Subcutaneous abdominal adipose tissue (tissue), 5 donors: ENCODE data around the gene ABCB9.
"Not testable (repeated sequence)": the region's sequence is repeated elsewhere in the genome, so short reads cannot be mapped to it uniquely, and the experiment has no call there.

ENCODE experiments used
- H3K27ac ChIP-seq: one replicate; pipeline ENCODE4 v1.7.0; 2013; ENCODE audit warnings: low read depth, mild to moderate bottlenecking, inconsistent platforms, low read length, moderate library complexity
- H3K27me3 ChIP-seq, 5 donors: one replicate each; pipeline ENCODE4 v1.7.0; 2013; ENCODE audit warnings: low read length in 5 of 5, inconsistent platforms in 1 of 5; ENCODE audit not compliant: control insufficient read depth in 5 of 5, insufficient read depth in 4 of 5
- H3K36me3 ChIP-seq, 5 donors: one replicate each; pipeline ENCODE4 v1.7.0; 2013; ENCODE audit warnings: low read length in 5 of 5; ENCODE audit not compliant: control insufficient read depth in 5 of 5, insufficient read depth in 5 of 5
- H3K4me1 ChIP-seq, 5 donors: one replicate each; pipeline ENCODE4 v1.7.0; 2013; ENCODE audit warnings: low read length in 5 of 5, mild to moderate bottlenecking in 3 of 5, moderate library complexity in 1 of 5; ENCODE audit not compliant: control insufficient read depth in 5 of 5, insufficient read depth in 5 of 5
- H3K4me3 ChIP-seq, 5 donors: one replicate each; pipeline ENCODE4 v1.7.0; 2013; ENCODE audit warnings: low read length in 5 of 5, low read depth in 1 of 5
- H3K9ac ChIP-seq, 5 donors: one replicate each; pipeline ENCODE4 v1.7.0; 2013; ENCODE audit warnings: low read length in 5 of 5, mild to moderate bottlenecking in 4 of 5, moderate library complexity in 3 of 5
- H3K9me3 ChIP-seq, 5 donors: one replicate each; pipeline ENCODE4 v1.7.0; 2013; ENCODE audit warnings: low read length in 5 of 5; ENCODE audit not compliant: control insufficient read depth in 5 of 5
- donor health status: healthy.
- donor health status: healthy.
- donor health status: healthy.
- donor health status: healthy.
- donor health status: healthy.

Gene ABCB9

GRCh38 chr12:122921917-122922316 is 44.3 kb downstream of the ABCB9 start:
- Histone ChIP-seq H3K27me3 (no peaks in the 10 kb centered on the region), H3K4me3 (no peak overlapping the region), H3K27ac (no peak overlapping the region), H3K9ac (no peak overlapping the region), H3K9me3 (no peaks in the 10 kb centered on the region), H3K36me3 (no peaks in the 10 kb centered on the region), H3K4me1 (peaks cover 3 to 14% (median 13%) of the 10 kb centered on the region in 5 donors)

GRCh38 chr12:122920687-122921086 is 45.6 kb downstream of the ABCB9 start:
- Histone ChIP-seq H3K9me3 (no peaks in the 10 kb centered on the region), H3K9ac (no peak overlapping the region), H3K27me3 (no peaks in the 10 kb centered on the region), H3K4me1 (peaks cover 3 to 19% (median 13%) of the 10 kb centered on the region in 5 donors), H3K36me3 (no peaks in the 10 kb centered on the region), H3K27ac (no peak overlapping the region), H3K4me3 (no peak overlapping the region)

GRCh38 chr12:122918827-122919226 is 47.4 kb downstream of the ABCB9 start:
- Histone ChIP-seq H3K27me3 (no peaks in the 10 kb centered on the region), H3K27ac (no peak overlapping the region)

GRCh38 chr12:122917507-122918121 is 48.6 kb downstream of the ABCB9 start:
- H3K27me3 ChIP-seq = no peaks in the 10 kb centered on the region
- H3K4me1 ChIP-seq = peaks cover 3 to 19% (median 13%) of the 10 kb centered on the region in 5 donors
- peak overlapping the region in 2 of 5 donors; percentile 1 to 14 for H3K9ac ChIP-seq
- no peaks in the 10 kb centered on the region for H3K36me3 ChIP-seq
- no peaks in the 10 kb centered on the region for H3K9me3 ChIP-seq
- peak overlapping the region; percentile 6 for H3K27ac ChIP-seq
- H3K4me3 ChIP-seq = no peak overlapping the region

More at GRCh38 chr12:122918827-122919226, 47.4 kb downstream of the ABCB9 start:
- Histone ChIP-seq H3K9ac (no peak overlapping the region), H3K36me3 (no peaks in the 10 kb centered on the region), H3K4me1 (peaks cover 3 to 19% (median 13%) of the 10 kb centered on the region in 5 donors), H3K9me3 (no peaks in the 10 kb centered on the region), H3K4me3 (no peak overlapping the region)

DNA sequence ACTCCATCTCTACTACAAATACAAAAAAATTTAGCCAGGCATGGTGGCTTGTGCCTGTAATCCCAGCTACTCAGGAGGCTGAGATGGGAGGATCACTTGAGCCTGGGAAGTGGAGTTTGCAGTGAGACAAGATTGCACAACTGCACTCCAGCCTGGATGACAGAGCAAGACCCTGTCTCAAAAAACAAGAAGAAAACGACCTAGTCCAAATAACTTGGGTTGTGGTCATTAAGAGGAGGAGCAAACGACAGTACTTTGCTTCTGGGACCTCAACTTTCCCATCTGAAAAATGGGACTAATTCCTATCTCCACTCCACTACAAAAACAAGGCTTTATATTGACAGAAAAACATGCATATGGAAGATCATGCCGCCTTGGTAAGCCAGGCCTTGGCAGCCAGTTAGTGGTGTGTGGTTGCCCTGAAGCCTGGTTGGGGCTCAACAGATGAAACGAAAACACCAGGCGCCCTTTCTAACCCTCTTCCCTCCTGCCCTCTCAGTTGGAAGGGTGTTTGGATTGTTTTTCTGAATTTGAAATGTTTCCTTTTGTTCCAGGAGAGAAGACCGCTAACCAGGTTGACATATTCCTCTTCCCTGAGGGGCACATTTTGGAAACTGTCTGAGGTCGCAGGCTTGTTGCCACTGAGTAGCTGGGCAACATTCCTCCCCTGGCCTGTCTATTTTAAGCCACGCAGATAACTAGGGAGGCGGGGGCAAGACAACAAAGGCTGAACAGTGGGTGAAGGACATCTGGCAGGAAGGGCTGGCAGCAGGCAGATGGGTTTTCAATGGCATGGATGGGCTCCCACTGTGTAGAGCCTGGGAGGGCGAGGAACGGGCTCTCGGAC is 56.6 kb downstream of the ABCB9 start:
- Histone ChIP-seq H3K4me1 (peaks cover 0 to 2% (median 0%) of the 10 kb centered on the region in 5 donors), H3K9me3 (no peaks in the 10 kb centered on the region), H3K27me3 (no peaks in the 10 kb centered on the region), H3K27ac (no peak overlapping the region), H3K36me3 (no peaks in the 10 kb centered on the region), H3K9ac (no peak overlapping the region), H3K4me3 (no peak overlapping the region)

DNA sequence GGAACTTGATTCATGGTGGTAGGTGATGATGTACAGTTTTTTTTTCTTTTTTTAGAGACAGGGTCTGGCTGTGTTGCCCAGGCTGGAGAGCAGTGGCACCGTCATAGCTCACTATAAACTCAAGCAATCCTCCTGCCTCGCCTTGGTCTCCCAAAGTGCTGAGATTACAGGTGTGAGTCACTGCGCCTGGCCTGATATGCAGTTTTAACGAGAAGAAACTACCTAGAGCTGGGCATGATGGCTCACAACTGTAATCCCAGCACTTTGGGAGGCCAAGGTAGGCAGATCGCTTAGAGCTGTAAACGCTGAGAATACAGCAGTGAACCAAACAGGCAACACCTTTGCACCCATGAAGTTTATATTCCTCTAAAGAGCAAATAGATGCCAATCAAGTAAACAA is 57.3 kb downstream of the ABCB9 start:
- Histone ChIP-seq H3K9ac (no peak overlapping the region), H3K4me1 (peaks cover 0 to 2% (median 0%) of the 10 kb centered on the region in 5 donors), H3K4me3 (no peak overlapping the region), H3K27ac (no peak overlapping the region), H3K9me3 (no peaks in the 10 kb centered on the region), H3K27me3 (no peaks in the 10 kb centered on the region), H3K36me3 (no peaks in the 10 kb centered on the region)

DNA sequence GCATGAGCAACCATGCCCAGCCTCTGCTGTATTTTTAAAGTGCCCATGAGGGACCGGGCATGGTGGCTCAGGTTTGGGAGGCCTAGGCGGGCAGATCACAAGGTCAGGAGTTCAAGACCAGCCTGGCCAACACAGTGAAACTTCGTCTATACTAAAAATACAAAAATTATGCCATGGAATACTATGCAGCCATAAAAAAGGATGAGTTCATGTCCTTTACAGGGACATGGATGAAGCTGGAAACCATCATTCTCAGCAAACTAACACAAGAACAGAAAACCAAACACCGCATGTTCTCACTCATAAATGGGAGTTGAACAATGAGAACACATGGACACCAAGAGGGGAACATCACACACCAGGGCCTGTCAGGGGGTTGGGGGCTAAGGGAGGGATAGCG is 61.0 kb downstream of the ABCB9 start:
- H3K4me1 ChIP-seq = peaks cover 0 to 14% (median 0%) of the 10 kb centered on the region in 5 donors

DNA sequence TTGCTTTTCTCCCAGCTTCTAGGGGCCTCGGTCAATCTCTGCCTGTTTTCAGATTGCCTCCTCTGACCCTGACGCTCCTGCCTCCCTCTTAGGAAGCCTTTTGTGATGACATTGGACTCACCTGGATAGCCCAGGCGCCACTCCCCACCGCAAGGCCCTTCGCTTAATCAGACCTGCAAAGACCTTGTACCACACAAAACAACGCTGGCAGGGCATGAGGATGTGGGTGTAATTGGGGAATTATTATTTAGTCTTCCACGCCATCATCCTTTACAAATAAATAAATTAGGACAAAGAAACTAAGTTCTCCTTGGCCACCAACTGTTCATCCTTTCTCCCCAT is 62.6 kb downstream of the ABCB9 start:
- H3K4me3 ChIP-seq = no peak overlapping the region
- H3K4me1 ChIP-seq = peaks cover 0 to 12% (median 0%) of the 10 kb centered on the region in 5 donors
- no peak overlapping the region for H3K27ac ChIP-seq
- H3K27me3 ChIP-seq = no peaks in the 10 kb centered on the region
- H3K9me3 ChIP-seq = no peaks in the 10 kb centered on the region
- H3K36me3 ChIP-seq = no peaks in the 10 kb centered on the region
- no peak overlapping the region for H3K9ac ChIP-seq

More for the DNA sequence above, 61.0 kb downstream of the ABCB9 start:
- not testable (repeated sequence) for H3K9ac ChIP-seq, H3K27me3 ChIP-seq, H3K4me3 ChIP-seq, H3K9me3 ChIP-seq, H3K27ac ChIP-seq, H3K36me3 ChIP-seq

- no peaks in the 10 kb centered on the region for H3K9me3 ChIP-seq
- H3K4me3 ChIP-seq = no peak overlapping the region
- no peaks in the 10 kb centered on the region for H3K27me3 ChIP-seq
- peaks cover 0 to 12% (median 3%) of the 10 kb centered on the region in 5 donors for H3K4me1 ChIP-seq
- H3K36me3 ChIP-seq = no peaks in the 10 kb centered on the region
- H3K27ac ChIP-seq = no peak overlapping the region
- no peak overlapping the region for H3K9ac ChIP-seq
Measured at GRCh38 chr12:122902854-122903692, 63.2 kb downstream of the ABCB9 start.
